GM19023 (cell line): ENCODE results near the gene HS3ST6.
"Not testable (repeated sequence)": the region's sequence is repeated elsewhere in the genome, so short reads cannot be mapped to it uniquely, and the experiment has no call there.

Source experiments
- ATAC-seq: cut with Tn5 transposase; IDR thresholded peaks from one replicate; pipeline ENCODE4 v1.9.1; 2021; ENCODE audit warnings: mild to moderate bottlenecking, moderate library complexity; ENCODE audit not compliant: unreplicated experiment

HS3ST6 gene

DNA sequence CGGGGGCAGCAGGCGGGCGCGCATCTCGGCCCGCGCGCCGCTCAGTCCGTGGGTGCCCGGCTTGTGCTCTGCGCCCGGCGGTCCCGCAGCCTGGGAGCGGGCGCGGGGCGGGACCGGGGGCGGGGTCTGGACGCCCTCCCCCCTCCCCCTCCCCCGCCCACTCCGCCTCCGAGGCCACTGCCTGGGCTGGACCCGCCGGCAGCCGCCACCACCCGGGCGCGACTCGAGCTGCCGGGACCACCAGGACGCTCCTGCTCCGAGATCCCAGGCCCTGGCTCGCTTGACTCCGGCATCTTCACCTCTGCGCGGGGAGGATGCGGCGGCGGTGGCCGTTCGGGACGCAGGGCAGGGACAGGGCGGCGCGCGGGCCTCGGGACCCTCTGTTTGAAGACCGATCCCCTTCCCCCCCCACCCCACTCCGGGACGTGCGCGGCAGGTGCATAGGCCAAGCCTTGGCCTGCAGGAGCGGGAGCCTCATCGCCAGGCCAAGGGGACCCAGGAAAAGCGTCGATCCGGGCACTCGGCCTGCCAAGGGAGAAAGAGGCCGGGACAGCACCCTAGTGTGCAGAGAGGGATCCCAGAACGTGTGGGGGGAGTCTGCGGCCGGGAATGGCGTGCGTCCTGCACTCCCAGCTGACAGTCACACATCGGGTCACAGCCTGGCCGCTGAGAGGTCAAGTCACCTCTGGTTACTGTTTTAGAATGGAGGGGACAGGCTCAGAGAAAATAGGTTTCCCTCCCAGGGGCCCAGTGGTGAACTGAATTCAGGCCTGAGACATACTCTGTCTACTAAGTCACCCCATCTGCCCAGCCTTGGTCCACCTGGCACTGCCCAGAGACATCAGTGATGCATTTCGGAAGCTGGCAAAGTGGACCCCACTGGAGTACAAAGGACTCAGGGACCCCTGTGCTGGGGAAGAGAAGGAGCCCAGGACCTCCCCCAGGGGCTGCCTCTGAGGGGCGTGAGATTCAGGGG, at the start of gene HS3ST6:
HS3ST6 (minus strand) TSS at position 65 of the 976 bp plus-strand sequence. CDS start 92 bp downstream, outside the sequence.
- ATAC-seq, result no peak

DNA sequence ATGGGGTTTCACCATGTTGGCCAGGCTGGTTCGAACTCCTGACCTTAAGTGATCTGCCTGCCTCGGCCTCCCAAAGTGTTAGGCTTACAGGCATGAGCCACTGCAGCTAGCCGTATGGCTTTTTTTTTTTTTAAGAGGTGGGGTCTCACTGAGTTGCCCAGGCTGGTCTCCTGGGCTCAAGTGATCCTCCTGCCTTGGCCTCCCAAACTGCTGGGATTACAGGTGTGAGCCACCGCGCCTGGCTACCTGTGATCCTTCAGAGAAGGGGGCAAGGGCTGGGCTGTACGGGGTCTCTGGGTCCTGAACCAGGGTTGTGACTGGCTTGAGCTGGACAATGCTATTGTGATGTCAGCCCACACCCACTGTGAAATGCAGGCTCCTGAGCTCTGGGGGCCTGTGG, 48.2 kb upstream of the HS3ST6 start, which contains the start of gene RNF151:
RNF151 (plus strand) TSS at position 397 of the 400 bp plus-strand sequence. CDS start 26 bp downstream, outside the sequence.
- ATAC-seq, result no peak

DNA sequence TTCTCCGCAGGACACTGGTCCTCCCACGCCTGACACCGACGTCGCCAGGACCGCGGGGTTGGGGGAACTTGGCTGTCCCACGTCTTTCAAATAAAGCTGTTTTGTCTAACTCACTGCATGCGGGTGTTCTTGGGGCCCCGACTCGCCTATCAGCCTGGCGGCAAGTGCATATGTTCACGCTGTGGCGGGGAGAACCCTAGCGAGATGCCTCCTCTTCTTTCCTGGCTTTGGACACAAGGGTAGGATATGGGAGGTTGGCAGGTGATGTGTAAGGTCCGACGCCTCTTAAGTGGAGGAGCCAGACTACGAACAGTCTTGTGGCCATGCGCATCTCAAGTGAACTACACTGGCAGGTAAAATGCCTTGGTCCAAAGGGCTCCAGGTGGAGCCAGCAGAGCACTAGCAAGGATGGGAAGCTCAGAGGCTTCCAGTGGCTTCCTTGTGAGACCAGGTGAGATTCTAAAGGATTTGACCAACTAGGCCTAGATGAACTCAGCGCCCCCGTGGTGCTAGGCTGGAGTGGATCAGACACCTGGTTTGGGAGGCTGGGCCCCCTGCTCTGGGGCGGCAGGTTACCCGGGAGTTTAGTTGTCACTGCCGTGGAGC, 47.3 kb upstream of the HS3ST6 start:
- ATAC-seq, result no peak

DNA sequence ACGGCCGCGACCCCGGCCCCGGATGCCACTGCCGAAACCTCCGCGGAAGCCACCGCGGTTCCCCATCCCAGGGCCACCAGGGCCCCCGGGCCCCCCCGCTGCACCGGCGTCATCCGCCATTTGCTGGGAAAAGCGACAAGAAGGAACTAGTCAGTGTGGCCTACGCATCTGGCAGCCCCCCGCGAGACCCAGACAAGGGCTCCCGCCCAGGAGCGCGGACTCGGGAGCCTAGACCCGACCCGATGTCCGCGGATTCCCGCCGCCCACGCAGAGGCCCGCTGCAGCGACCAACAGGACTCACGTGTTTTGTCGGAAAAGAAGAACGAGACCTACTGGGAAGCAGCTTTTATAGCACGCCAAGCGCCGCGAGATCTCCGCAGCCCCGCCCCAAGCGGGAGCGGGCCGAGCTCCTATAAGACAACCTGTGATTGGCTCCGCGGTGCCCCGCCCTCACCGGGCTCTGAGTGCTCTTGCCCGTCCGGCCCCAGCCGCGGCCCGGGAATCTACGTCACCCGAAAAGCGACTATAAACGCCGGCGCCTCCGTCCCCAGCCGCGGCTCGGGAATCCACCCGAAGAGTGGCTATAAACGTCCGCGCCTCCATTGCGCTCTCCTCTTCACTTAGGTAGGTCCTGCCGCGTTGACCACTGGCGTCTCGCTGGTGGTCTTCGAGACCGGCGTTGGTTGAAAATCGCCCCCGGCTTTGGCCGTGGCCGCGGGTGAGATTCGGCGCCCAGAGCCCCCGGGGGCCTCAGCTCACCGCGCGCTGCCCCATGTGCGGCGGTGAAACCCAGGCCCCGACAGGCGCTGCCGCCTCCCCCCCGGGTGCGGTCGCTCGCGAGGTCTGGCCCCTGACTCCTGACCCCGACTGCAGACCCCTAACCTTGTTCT, 46.5 kb upstream of the HS3ST6 start, which contains the start of gene RPS2:
RPS2 (minus strand) TSS at position 321 of the 890 bp plus-strand sequence; CDS start at position 120, 201 bp downstream.
- peak; percentile 76 for ATAC-seq

DNA sequence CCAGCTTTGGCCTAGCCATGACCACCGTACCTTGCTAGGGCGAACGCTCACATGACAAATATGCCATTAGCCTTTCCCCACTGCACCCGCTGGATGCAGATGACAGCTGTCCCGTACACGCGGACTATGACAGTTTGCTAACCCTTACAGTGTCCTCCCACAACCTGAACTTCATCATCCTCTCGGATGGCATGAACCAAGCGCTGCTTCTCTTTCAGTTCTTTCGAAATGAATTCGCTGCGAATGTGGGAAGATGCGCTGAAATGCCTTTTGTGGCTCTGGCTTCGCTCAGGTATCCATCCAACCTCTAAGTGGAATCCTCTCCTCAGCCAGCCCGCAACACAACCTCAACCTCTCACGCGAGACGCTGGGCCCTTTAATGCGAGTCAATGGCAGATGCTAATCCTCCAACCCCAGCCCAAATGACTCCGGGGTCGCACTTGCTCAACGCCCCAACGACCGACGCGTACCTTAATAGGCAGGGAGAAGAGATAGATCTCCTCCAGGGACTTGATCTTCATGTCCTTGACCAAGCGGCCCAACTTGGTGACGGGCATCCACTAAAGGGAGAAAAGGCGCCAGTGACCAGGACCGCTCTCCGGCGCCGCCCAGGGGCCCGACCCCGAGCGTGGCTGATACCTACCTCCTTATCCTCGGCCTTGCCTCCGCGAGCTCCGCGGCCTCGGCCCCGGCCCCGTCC, 45.7 kb upstream of the HS3ST6 start:
- peak; percentile 9 for ATAC-seq

DNA sequence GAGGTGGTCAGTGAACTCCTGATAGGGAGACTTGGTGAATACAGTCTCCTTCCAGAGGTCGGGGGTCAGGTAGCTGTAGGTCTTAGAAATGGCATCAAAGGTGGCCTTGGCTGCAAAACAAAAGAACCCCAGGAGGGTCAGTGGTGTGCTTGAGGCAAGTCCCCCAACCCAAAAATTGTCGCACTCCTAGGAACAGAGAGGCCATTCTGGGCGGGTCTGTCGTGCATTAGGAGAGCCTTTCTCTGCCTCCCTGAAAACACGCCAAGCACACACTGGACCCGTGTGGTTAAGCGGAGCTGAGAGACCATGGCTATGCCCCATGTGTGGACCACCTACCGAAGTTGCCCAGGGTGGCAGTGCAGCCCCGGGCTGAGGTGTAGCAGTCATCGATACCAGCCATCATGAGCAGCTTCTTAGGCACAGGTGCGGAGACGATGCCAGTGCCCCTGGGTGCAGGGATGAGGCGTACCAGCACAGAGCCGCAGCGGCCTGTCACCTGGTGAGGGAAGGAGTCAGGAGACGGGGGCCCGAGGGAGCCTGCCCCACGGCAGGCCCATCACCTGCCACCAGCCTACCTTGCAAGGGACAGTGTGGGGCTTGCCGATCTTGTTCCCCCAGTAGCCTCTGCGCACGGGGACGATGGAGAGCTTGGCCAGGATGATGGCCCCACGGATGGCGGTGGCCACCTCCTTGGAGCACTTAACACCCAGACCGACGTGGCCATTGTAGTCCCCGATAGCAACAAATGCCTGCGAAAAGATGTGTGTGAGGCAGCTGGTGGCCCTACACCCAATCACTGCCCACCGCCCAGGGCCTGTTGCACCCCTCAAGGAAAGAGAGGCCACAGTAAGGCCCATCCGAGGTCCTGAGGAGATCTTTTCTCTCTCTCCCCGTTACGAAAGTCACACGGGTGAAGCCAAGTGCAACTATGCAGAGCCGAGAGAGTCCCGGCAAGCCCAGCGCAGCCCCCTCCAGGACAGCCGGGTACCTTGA, 44.2 kb upstream of the HS3ST6 start:
- not testable (repeated sequence) for ATAC-seq

DNA sequence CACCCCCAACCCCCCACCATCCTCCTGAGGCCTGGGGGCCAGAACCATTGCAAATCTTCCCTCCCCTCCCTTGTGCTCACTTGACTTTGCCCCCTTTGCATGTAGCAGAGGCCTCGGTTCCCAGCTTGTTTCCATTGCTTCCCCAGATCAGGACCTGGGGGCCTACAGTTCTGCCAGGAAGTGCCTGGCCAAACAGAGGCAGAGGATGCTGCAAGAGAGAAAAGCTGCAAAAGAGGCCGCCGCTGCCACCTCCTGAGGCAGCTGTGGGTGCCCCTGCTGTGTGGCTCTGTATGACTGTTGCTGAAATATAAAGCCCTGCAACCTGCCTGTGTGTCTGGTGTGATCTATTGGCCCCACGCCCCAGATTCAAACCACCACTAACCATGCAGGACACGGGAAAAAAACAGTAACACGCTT, 43.4 kb upstream of the HS3ST6 start:
- ATAC-seq, result no peak

DNA sequence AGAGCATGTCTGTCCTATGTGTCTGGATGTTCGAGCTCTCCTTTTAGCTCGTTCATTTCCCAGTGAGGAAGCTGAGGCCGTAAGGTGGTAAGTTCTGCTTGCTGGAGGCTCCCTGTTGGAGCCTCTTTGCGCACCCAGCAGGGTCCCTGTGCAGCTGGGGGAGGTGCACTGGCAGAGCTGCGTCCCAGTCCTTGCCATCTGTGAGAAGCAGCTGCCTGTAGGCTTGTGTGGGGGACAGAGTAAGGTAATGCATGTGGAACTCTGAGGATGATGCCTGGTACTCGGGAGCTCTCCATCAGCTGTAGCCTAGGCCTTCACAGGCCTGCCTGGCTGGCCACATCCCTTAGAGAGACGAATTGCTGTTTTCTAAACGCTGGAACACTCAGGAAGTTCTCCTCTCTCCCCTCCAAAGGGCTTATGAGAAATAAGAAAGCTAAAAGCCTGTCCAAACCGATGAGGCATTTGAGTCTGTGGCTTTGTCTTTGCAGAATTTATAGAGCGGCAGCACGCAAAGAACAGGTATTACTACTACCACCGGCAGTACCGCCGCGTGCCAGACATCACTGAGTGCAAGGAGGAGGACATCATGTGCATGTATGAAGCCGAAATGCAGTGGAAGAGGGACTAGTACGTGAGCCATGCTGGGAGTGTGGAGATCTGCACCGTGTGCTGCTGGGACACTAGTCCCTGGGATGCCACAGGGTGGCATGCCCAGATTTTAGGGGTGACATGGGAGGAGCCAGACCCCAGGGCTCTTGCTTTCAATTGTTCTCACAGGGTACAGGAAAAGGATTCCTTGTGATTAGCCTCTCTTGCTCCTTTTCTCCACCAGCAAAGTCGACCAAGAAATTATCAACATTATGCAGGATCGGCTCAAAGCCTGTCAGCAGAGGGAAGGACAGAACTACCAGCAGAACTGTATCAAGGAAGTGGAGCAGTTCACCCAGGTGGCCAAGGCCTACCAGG, 42.7 kb upstream of the HS3ST6 start:
- no peak for ATAC-seq

DNA sequence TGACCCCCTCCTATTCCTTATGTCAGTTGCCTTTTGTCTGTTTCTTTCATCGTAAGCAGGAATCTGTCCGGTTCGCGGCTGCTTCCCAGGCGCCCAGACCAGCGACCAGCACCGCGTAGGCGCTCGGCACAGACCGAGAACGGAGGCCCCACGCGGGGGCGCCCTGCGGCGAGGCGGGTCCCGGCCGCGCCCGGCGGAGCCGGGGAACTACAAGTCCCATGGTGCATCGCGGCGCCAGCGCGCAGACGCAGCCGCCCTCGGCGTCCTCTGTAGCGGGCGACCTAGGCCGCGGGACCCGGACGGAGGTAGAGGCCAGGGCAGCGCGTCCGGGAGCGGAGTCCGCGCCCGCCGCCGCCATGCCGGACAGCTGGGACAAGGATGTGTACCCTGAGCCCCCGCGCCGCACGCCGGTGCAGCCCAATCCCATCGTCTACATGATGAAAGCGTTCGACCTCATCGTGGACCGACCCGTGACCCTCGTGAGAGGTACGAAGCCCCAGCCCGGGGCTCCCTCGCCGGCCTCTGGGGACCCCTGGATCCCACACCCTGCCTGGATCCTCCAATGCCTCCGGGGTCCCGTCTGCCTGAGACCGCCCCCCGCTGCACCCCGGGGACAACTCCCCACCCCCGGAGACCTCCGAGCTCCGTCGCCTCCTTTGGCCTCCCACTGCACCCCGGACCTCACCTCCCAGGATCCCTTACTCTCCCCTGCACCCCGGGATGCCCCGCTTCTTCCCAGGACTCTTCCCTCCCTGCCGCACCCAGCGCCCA, 41.2 kb upstream of the HS3ST6 start, which contains the start of gene NDUFB10:
NDUFB10 (plus strand) TSS at position 270 of the 771 bp plus-strand sequence; CDS start at position 357, 87 bp downstream.
- peak; percentile 62 for ATAC-seq

DNA sequence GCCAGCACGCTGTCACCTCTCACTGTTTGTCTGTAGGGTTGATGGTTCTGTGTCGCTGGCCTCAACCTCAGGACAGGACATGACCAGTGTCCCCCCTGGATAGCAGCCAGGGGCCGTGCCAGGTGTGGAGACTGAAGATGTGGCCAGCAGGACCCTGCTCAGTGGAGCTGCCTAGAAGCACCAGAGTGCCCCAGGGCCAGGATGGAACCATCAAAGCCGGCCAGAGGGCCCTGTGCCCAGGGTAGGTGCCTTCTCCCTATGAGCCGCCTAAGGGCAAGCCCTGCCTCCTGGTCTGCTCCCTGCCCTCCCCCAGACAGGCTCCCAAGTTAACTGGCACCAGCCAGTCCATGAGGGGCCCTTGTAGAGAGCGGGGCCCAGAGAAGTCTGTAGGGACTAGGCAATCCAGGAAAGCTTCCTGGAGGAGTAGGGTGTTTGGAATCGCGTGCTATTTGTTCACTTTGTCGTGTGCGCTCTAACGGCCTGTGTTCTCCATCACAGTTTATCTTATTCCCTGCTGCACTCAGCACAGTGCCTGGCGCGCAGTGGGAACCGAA, 40.6 kb upstream of the HS3ST6 start:
- no peak for ATAC-seq

DNA sequence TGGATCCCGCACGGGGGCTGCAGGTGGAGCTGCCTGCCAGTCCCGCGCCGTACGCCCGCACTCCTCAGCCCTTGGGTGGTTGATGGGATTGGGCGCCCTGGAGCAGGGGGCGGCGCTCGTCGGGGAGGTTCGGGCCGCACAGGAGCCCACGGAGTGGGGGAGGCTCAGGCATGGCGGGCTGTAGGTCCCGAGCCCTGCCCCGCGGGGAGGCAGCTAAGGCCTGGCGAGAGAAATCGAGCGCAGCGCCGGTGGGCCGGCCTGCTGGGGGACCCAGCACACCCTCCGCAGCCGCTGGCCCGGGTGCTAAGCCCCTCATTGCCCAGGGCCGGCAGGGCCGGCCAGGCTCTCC, 39.9 kb upstream of the HS3ST6 start:
- ATAC-seq, result not testable (repeated sequence)

DNA sequence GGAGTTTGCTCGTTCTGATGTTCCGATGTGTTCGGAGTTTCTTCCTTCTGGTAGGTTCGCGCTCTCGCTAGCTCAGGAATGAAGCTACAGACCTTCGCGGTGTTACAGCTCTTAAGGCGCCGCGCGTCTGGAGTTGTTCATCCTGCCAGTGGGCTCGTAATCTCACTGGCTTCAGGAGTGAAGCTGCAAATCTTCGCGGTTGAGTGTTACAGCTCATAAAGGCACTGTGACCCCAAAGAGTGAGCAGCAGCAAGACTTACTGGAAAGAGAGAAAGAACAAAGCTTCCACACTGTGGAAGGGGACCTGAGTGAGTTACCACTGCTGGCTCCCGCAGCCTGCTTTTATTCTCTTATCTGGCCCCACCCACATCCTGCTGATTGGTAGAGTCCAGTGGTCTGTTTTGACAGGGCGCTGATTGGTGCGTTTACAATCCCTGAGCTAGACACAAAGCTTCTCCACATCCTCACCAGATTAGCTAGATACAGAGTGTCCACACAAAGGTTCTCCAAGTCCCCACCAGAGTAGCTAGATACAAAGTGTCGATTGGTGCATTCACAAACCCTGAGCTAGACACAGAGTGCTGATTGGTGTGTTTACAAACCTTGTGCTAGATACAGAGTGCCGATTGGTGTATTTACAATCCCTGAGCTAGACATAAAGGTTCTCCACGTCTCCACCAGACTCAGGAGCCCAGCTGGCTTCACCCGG, 39.4 kb upstream of the HS3ST6 start:
- not testable (repeated sequence) for ATAC-seq

DNA sequence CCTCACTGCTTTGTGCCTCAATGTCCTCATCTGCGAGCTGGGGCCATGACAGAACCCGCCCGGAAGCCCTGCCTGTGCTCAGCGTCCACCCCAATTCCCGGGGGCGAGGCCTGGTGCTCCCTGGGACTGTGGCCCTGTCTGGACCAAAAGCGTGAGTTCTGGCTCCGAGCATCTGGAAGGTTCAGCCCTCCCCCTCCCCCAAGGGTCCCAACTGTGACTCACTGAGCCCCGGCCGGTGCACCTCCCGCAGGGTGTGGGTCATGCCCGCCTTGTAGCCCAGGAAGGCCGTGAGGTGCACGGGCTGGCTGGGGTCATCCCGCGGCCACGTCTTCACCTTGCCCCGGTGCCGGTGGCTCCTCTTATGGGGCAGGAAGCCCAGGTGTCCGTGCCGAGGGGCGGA, 35.5 kb upstream of the HS3ST6 start:
- ATAC-seq, result no peak

DNA sequence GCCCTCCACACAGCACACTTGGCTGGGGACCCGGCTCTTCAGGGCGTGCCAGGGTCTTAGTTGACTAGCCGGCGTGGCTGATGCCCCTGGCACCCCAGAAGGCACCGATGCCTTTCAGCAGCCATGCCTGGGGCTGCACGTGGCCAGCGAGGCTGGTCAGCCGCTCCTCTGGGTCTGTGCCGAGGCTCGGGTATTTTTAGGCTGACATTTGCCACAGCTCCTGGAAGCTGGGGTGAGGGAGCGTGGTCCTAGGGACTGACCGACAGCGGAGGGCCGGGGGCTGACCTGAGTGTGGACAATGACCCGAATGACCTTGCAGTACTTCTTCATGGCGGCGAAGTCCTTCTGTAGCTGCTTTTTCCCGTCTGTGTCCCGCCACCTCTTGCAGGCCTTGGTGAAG, 32.3 kb upstream of the HS3ST6 start:
- ATAC-seq, result no peak

DNA sequence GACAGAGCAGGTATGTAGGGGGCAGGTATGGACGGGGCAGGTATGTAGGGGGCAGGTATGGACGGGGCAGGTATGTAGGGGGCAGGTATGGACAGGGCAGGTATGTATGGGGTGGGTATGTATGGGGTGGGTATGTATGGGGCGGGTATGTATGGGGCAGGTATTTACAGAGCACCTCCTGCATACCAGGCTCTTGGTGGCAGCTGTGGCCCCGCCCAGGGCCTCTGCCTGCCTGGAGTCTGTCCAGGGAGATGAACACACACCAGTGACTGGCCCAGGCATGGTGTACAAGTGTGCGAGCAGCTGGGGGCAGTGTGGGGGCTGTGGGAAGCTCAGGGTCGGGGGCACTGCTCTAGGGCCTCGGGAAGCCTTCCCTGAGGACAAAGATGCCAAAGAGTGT, 31.8 kb upstream of the HS3ST6 start:
- ATAC-seq, result no peak

DNA sequence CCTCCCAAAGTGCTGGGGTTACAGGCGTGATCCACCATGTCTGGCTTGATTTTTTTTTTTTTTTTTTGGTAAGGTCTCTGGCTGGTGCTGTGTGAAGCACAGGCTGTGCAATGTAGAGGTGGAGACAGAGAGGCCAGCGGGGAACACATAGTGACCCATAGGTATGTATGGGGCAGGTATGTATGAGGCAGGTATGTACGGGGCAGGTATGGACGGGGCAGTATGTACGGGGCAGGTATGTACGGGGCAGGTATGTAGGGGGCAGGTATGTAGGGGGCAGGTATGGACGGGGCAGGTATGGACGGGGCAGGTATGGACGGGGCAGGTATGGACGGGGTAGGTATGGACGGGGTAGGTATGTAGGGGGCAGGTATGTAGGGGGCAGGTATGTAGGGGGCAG, 31.3 kb upstream of the HS3ST6 start:
- no peak for ATAC-seq
